Measurements from ENCODE around the gene BPIFA3.
A peak's percentile ranks its signal among the peaks of the same experiment; 100 is the strongest.
"Not testable (repeated sequence)": the region's sequence is repeated elsewhere in the genome, so short reads cannot be mapped to it uniquely, and the experiment has no call there.

The BPIFA3 gene

GRCh38 chr20:33217052-33217451 lies at the start of gene BPIFA3:
Gene BPIFA3, plus strand, starts transcription at chr20:33217352. Its CDS starts 185 bp downstream, at chr20:33217537.
- H3K27ac Mint-ChIP-seq, result no peak within 1 kb of the TSS
- H3K4me1 Mint-ChIP-seq (ENCODE audit: low read depth), result no peaks in the 10 kb centered on the region
- peaks cover 36% of the 10 kb centered on the region for H3K27me3 Mint-ChIP-seq
- no peak for DNase-seq
- H3K36me3 Mint-ChIP-seq (ENCODE audit: low read depth), result no peaks in the 10 kb centered on the region
- no peaks in the 10 kb centered on the region for H3K9me3 Mint-ChIP-seq
- H3K4me3 Mint-ChIP-seq, result no peak within 1 kb of the TSS

GRCh38 chr20:33167859-33168258 lies 49.3 kb upstream of the BPIFA3 start, which contains the start of gene BPIFA2:
Gene BPIFA2, plus strand, starts transcription at chr20:33168159. Its CDS starts 987 bp downstream, at chr20:33169146.
- Mint-ChIP-seq H3K4me1 (ENCODE audit: low read depth) (no peaks in the 10 kb centered on the region), H3K27ac (no peak within 1 kb of the TSS), H3K27me3 (peaks cover 6% of the 10 kb centered on the region), H3K9me3 (peaks cover 17% of the 10 kb centered on the region), H3K4me3 (no peak within 1 kb of the TSS), H3K36me3 (ENCODE audit: low read depth) (no peaks in the 10 kb centered on the region)
- DNase-seq, result no peak

DNA sequence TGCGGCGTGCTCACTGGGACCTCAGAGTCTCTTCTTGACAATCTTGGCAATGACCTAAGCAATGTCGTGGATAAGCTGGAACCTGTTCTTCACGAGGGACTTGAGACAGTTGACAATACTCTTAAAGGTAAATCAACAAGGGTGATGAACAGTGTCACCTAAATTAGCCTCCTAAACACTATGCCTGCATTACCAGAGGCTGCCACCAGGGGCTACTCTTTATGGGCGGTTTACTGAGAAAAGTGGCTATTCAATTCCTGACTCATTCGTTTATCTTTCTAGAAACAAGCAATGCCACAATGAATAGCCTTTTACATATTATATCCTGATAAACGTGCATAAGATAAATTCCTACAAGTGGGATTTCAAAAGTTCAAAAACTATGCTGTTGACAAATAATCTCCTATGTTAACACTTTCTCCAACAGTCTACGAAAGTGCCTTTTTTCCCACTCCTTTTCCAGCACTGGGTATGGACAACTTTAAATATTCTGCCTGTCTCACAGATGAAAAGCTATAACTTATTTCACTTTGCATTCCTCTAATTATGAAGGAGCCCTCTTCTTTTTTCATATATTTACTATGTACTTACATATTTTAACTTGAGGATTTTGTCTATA lies 47.9 kb upstream of the BPIFA3 start:
- H3K36me3 Mint-ChIP-seq (ENCODE audit: low read depth), result no peaks in the 10 kb centered on the region
- H3K4me1 Mint-ChIP-seq (ENCODE audit: low read depth), result no peaks in the 10 kb centered on the region
- H3K4me3 Mint-ChIP-seq, result no peak overlapping the region
- peak; percentile 41 for DNase-seq
- H3K27ac Mint-ChIP-seq, result no peak overlapping the region
- H3K27me3 Mint-ChIP-seq, result peaks cover 6% of the 10 kb centered on the region
- peaks cover 17% of the 10 kb centered on the region for H3K9me3 Mint-ChIP-seq

DNA sequence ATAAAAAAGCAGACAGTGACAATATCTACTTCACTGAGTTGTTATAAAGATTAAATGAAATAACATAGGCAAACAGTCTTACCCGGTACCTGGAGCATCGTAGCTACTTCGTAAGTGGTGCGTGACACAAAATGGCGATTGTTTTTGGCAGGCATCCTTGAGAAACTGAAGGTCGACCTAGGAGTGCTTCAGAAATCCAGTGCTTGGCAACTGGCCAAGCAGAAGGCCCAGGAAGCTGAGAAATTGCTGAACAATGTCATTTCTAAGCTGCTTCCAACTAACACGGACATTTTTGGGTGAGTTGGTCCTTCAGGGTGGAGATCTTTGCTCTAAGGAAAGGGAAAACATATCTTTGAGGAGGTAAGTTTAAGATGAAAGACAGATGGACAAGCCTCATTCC lies 44.4 kb upstream of the BPIFA3 start:
- Mint-ChIP-seq H3K4me3 (no peak overlapping the region), H3K27ac (no peak overlapping the region), H3K36me3 (ENCODE audit: low read depth) (no peaks in the 10 kb centered on the region), H3K4me1 (ENCODE audit: low read depth) (no peaks in the 10 kb centered on the region), H3K27me3 (peaks cover 6% of the 10 kb centered on the region), H3K9me3 (peaks cover 17% of the 10 kb centered on the region)
- DNase-seq, result no peak

DNA sequence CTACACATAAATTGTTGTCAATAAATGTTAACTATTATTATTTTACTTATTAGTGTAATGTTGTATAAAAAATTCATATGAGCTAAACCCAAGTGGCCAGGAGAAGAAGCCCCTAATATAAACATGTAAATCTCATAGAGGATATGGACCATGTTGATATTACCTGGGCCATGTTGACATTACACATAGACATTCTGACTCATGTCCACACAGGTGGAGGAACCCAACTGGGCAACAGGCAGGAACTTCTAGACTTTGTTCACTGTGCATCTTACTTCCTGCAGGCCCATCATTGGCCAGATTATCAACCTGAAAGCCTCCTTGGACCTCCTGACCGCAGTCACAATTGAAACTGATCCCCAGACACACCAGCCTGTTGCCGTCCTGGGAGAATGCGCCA lies 42.0 kb upstream of the BPIFA3 start:
- Mint-ChIP-seq H3K27ac (no peak overlapping the region), H3K4me3 (no peak overlapping the region), H3K36me3 (ENCODE audit: low read depth) (no peaks in the 10 kb centered on the region), H3K27me3 (peaks cover 3% of the 10 kb centered on the region), H3K9me3 (peaks cover 5% of the 10 kb centered on the region), H3K4me1 (ENCODE audit: low read depth) (no peaks in the 10 kb centered on the region)
- no peak for DNase-seq

DNA sequence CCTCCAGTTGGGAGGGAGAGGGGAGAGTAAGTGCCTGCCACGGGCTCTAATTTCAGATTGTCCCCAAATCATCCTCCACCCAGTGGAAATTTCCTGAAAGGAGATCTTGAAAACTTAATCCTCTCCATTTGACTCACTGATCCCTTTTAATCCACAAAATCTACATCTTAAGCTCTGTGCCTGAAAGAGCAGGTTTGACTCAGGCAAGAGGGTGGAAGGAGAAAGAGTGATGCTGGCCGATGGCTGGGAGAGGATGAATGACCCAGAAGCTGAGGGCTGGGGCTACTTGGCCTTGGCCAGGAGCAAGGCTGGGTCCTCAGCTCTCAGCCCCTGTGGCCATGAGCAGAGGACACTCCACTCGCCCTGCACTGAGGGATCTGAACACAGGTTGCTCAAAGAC lies 41.1 kb upstream of the BPIFA3 start:
- no peak for DNase-seq
- Mint-ChIP-seq H3K4me1 (ENCODE audit: low read depth) (no peaks in the 10 kb centered on the region), H3K4me3 (no peak overlapping the region), H3K36me3 (ENCODE audit: low read depth) (no peaks in the 10 kb centered on the region), H3K27me3 (no peaks in the 10 kb centered on the region), H3K27ac (no peak overlapping the region), H3K9me3 (no peaks in the 10 kb centered on the region)

- no peaks in the 10 kb centered on the region for H3K9me3 Mint-ChIP-seq
- H3K27me3 Mint-ChIP-seq, result no peaks in the 10 kb centered on the region
- no peaks in the 10 kb centered on the region for H3K4me1 Mint-ChIP-seq (ENCODE audit: low read depth)
- DNase-seq, result no peak
- no peak overlapping the region for H3K4me3 Mint-ChIP-seq
- no peak overlapping the region for H3K27ac Mint-ChIP-seq
- no peaks in the 10 kb centered on the region for H3K36me3 Mint-ChIP-seq (ENCODE audit: low read depth)
These were observed 39.3 kb upstream of the BPIFA3 start for GRCh38 chr20:33177866-33178265.

DNA sequence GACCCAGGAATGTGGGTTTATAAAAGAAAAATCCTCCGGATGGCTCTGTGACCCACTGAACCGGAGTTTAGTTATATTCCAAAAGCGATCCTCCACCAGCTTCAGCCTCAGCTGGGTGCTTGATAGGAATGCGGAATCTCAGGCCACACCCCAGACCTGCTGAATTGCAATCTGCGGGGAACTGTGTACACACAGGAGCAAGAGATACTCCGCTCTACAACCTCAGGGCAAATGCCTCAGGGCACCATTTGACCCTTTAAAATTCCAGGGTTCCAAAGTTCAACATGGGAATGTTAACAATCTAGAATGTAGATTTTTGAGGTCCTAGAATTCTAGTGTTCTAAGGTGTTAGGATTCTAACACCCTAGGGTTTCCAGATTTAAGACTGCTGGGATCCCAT lies 38.4 kb upstream of the BPIFA3 start:
- H3K36me3 Mint-ChIP-seq (ENCODE audit: low read depth), result no peaks in the 10 kb centered on the region
- H3K9me3 Mint-ChIP-seq, result no peaks in the 10 kb centered on the region
- H3K27ac Mint-ChIP-seq, result no peak overlapping the region
- no peak overlapping the region for H3K4me3 Mint-ChIP-seq
- H3K4me1 Mint-ChIP-seq (ENCODE audit: low read depth), result no peaks in the 10 kb centered on the region
- H3K27me3 Mint-ChIP-seq, result no peaks in the 10 kb centered on the region
- DNase-seq, result no peak

GRCh38 chr20:33180169-33180568 lies 37.0 kb upstream of the BPIFA3 start:
- Mint-ChIP-seq H3K27ac (no peak overlapping the region), H3K4me1 (ENCODE audit: low read depth) (no peaks in the 10 kb centered on the region), H3K4me3 (no peak overlapping the region), H3K27me3 (no peaks in the 10 kb centered on the region), H3K36me3 (ENCODE audit: low read depth) (no peaks in the 10 kb centered on the region), H3K9me3 (no peaks in the 10 kb centered on the region)
- DNase-seq, result no peak

GRCh38 chr20:33181482-33182093 lies 35.6 kb upstream of the BPIFA3 start:
- H3K27ac Mint-ChIP-seq, result no peak overlapping the region
- no peak overlapping the region for H3K4me3 Mint-ChIP-seq
- H3K36me3 Mint-ChIP-seq (ENCODE audit: low read depth), result no peaks in the 10 kb centered on the region
- no peaks in the 10 kb centered on the region for H3K4me1 Mint-ChIP-seq (ENCODE audit: low read depth)
- DNase-seq, result no peak
- no peaks in the 10 kb centered on the region for H3K9me3 Mint-ChIP-seq
- H3K27me3 Mint-ChIP-seq, result no peaks in the 10 kb centered on the region

DNA sequence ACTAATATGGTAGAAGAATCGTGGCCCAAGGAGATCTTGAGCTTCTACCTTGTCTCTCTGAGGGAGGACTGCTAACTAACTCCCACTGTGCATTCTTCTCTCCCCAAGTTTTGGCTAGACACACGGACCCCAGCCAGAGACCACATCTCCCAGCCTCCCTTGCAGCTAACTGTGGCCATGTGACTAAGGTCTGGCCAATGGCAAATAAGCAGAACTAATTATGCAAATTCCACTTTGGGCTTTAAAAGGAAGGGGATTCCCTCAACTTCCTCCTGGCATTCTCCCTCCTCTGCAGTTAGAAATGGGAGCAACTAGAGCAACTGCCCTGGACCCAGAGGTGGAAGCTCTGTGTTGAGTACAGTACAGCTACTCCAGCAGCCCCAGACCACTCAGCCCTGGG lies 33.8 kb upstream of the BPIFA3 start:
- Mint-ChIP-seq H3K4me1 (ENCODE audit: low read depth) (no peaks in the 10 kb centered on the region), H3K36me3 (ENCODE audit: low read depth) (no peaks in the 10 kb centered on the region), H3K27ac (no peak overlapping the region), H3K4me3 (no peak overlapping the region), H3K27me3 (no peaks in the 10 kb centered on the region), H3K9me3 (no peaks in the 10 kb centered on the region)
- DNase-seq, result no peak

GRCh38 chr20:33185031-33185590 lies 32.0 kb upstream of the BPIFA3 start:
- DNase-seq; H3K36me3 Mint-ChIP-seq (ENCODE audit: low read depth); H3K27ac Mint-ChIP-seq; H3K4me3 Mint-ChIP-seq; H3K27me3 Mint-ChIP-seq; H3K4me1 Mint-ChIP-seq (ENCODE audit: low read depth); H3K9me3 Mint-ChIP-seq: not testable (repeated sequence)

GRCh38 chr20:33187491-33187890 lies 29.7 kb upstream of the BPIFA3 start:
- H3K27ac Mint-ChIP-seq, result no peak overlapping the region
- no peaks in the 10 kb centered on the region for H3K27me3 Mint-ChIP-seq
- no peak overlapping the region for H3K4me3 Mint-ChIP-seq
- DNase-seq, result no peak
- no peaks in the 10 kb centered on the region for H3K36me3 Mint-ChIP-seq (ENCODE audit: low read depth)
- no peaks in the 10 kb centered on the region for H3K4me1 Mint-ChIP-seq (ENCODE audit: low read depth)
- no peaks in the 10 kb centered on the region for H3K9me3 Mint-ChIP-seq

- H3K9me3 Mint-ChIP-seq, result no peaks in the 10 kb centered on the region
- H3K27me3 Mint-ChIP-seq, result no peaks in the 10 kb centered on the region
- no peak for DNase-seq
- no peak overlapping the region for H3K4me3 Mint-ChIP-seq
- no peak overlapping the region for H3K27ac Mint-ChIP-seq
- H3K4me1 Mint-ChIP-seq (ENCODE audit: low read depth), result no peaks in the 10 kb centered on the region
- H3K36me3 Mint-ChIP-seq (ENCODE audit: low read depth), result no peaks in the 10 kb centered on the region
These were observed 28.7 kb upstream of the BPIFA3 start for GRCh38 chr20:33188421-33188820.

- Mint-ChIP-seq H3K9me3 (no peaks in the 10 kb centered on the region), H3K4me1 (ENCODE audit: low read depth) (peaks cover 1% of the 10 kb centered on the region), H3K27me3 (no peaks in the 10 kb centered on the region), H3K4me3 (no peak overlapping the region), H3K36me3 (ENCODE audit: low read depth) (no peaks in the 10 kb centered on the region), H3K27ac (no peak overlapping the region)
- no peak for DNase-seq
These were observed 25.7 kb upstream of the BPIFA3 start for GRCh38 chr20:33191484-33191883.

Data from activated T-cell treated with anti-CD3 and anti-CD28 coated beads, Interleukin-2, amount 50 U/mL, for 24 hours (primary cell).